Upper lobe of left lung (tissue), 4 donors: ENCODE results near the gene TMEM178B.

Source experiments
- EP300 ChIP-seq, 4 donors: sonication (generic); formaldehyde crosslinking; IDR thresholded peaks; one replicate each; pipeline ENCODE4 v1.5.1; 2017; ENCODE audit warnings: antibody characterized with exemption in 4 of 4, control low read depth in 2 of 4
- POLR2A ChIP-seq, 4 donors: fragments of 450-650 bp; IDR thresholded peaks; one replicate each; pipeline ENCODE4 v1.5.1; 2016 to 2017; ENCODE audit warnings: antibody characterized with exemption in 4 of 4, mild to moderate bottlenecking in 2 of 4
- POLR2AphosphoS5 ChIP-seq, 2 donors: sonication (generic); formaldehyde crosslinking; IDR thresholded peaks; one replicate each; pipeline ENCODE4 v1.5.1; 2017; ENCODE audit warnings: antibody characterized with exemption in 2 of 2
- TF ChIP-seq, protein P1 (sequence below), 6 experiments: fragments of 450-650 bp in 4 of 6; fragments of 200-600 bp in 2 of 6; sonication (generic) in 2 of 6; IDR thresholded peaks; one replicate each; pipeline ENCODE4 v1.5.1; 2016 to 2019; ENCODE audit warnings: antibody characterized with exemption in 6 of 6

DNA sequence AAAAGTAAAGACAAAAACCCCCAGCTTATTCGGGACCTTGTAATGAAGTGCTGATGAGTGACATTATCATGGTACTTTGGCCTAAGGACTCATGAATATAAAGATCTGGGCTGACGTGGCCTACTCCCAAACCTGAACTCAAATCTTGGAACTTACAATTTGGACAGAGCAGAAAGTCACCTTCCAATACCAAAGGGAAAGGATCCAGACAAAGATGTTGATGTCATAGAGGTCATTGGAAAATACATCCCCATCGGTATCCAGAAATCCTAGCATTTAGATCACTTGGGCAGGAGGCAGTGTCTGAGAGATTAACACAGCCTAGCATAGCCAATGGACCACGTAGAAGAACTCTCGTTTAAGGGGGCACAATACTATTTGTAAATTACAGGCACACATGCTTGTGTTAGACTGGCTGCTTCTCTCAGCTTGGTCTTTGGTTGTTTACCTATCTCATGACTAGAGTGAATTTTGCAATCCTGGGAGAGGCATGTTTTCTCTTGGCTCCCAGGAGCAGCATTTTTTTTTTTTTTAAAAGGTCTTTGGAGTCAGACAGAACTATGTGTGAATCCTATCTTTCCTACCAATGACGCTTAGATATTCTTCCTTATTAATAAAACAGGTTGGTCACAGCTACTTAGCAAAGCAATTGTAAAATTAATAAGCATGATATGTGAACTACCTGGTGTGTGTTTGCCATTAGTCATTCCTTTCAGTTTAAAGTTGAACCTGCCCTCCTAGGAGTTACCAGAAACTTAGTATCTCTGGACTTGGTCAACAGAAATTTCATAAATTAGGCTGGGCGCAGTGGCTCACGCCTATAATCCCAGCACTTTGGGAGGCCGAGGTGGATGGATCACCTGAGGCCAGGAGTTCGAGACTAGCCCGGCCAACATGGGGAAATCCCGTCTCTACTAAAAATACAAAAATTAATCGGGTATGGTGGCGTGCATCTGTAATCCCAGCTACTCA, 31.4 kb upstream of the TMEM178B start:
- TF ChIP-seq, protein P1, sequence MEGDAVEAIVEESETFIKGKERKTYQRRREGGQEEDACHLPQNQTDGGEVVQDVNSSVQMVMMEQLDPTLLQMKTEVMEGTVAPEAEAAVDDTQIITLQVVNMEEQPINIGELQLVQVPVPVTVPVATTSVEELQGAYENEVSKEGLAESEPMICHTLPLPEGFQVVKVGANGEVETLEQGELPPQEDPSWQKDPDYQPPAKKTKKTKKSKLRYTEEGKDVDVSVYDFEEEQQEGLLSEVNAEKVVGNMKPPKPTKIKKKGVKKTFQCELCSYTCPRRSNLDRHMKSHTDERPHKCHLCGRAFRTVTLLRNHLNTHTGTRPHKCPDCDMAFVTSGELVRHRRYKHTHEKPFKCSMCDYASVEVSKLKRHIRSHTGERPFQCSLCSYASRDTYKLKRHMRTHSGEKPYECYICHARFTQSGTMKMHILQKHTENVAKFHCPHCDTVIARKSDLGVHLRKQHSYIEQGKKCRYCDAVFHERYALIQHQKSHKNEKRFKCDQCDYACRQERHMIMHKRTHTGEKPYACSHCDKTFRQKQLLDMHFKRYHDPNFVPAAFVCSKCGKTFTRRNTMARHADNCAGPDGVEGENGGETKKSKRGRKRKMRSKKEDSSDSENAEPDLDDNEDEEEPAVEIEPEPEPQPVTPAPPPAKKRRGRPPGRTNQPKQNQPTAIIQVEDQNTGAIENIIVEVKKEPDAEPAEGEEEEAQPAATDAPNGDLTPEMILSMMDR (IDR thresholded peaks at IDR 0.05), result no peak
- no peak for TF ChIP-seq EP300 (IDR thresholded peaks at IDR 0.05)
- TF ChIP-seq POLR2AphosphoS5 (IDR thresholded peaks at IDR 0.05), result no peak
- TF ChIP-seq POLR2A (IDR thresholded peaks at IDR 0.05), result no peak
